WTC11 (cell line): ENCODE data around the gene ENC1. TPM values are rescaled to one million over a fixed set of nuclear protein-coding genes. Genes with fewer than 3 reads are reported as not detected.

ENCODE experiments used
- ATAC-seq: fragments of 200-7000 bp; cut with Tn5 transposase; 2 replicates; pipeline ENCODE4 v1.10.0; 2021; ENCODE audit warnings: mild to moderate bottlenecking, moderate library complexity
- CTCF ChIA-PET: fragments of 300-600 bp; sonication (Branson Sonifier 250); formaldehyde crosslinking; loops from one replicate; lab custom pipeline; 2021; ENCODE audit warnings: antibody characterized with exemption; lab: Charles Lee
- POLR2A ChIA-PET: fragments of 350-600 bp; sonication (Branson Sonifier 250); formaldehyde crosslinking; loops from one replicate; lab custom pipeline; 2021; ENCODE audit warnings: antibody characterized with exemption; lab: Charles Lee
- DNase-seq: peaks from one replicate; pipeline ENCODE4 v3.0.0; 2021; ENCODE audit warnings: low spot score
- H3K27ac Mint-ChIP-seq: 2 replicates; pipeline ENCODE4 v1.8.0; 2021; ENCODE audit warnings: mixed read lengths
- H3K27me3 Mint-ChIP-seq: 2 replicates; pipeline ENCODE4 v1.8.0; 2021; ENCODE audit warnings: low read depth, mild to moderate bottlenecking, moderate library complexity, mixed read lengths
- H3K36me3 Mint-ChIP-seq: 2 replicates; pipeline ENCODE4 v1.8.0; 2021; ENCODE audit warnings: mixed read lengths
- H3K4me1 Mint-ChIP-seq: 2 replicates; pipeline ENCODE4 v1.8.0; 2022; ENCODE audit warnings: mixed read lengths
- H3K4me3 Mint-ChIP-seq: 2 replicates; pipeline ENCODE4 v1.8.0; 2021; ENCODE audit warnings: mild to moderate bottlenecking, moderate library complexity, mixed read lengths
- H3K9me3 Mint-ChIP-seq: 2 replicates; pipeline ENCODE4 v1.8.0; 2021; ENCODE audit warnings: mixed read lengths
- EMX1 ChIP-seq: fragments of 250-450 bp; sonication (Bioruptor Pico); IDR thresholded peaks from 2 replicates; pipeline ENCODE4 v1.8.0; 2021; ENCODE audit warnings: mild to moderate bottlenecking
- FOXP1 ChIP-seq: sonication (generic); formaldehyde crosslinking; IDR thresholded peaks from 2 replicates; pipeline ENCODE4 v1.8.0; 2022; ENCODE audit warnings: missing genetic modification reagents, mild to moderate bottlenecking, moderate library complexity, borderline replicate concordance
- HMGA2 ChIP-seq: fragments of 250-450 bp; sonication (Bioruptor Pico); IDR thresholded peaks from 2 replicates; pipeline ENCODE4 v1.4.0; 2021; ENCODE audit warnings: mild to moderate bottlenecking, moderate library complexity
- JAZF1 ChIP-seq: fragments of 250-450 bp; sonication (Bioruptor Pico); IDR thresholded peaks from 2 replicates; pipeline ENCODE4 v1.9.0; 2021; ENCODE audit warnings: moderate library complexity, mild to moderate bottlenecking, inconsistent platforms
- NFATC4 ChIP-seq: fragments of 250-450 bp; sonication (Bioruptor Pico); IDR thresholded peaks from 2 replicates; pipeline ENCODE4 v1.9.0; 2021; ENCODE audit warnings: mild to moderate bottlenecking
- NFYB ChIP-seq: sonication (generic); formaldehyde crosslinking; conservative IDR thresholded peaks from 2 replicates; pipeline ENCODE4 v1.8.0; 2022; ENCODE audit warnings: low read depth, missing genetic modification reagents
- NR2C2 ChIP-seq: sonication (generic); formaldehyde crosslinking; IDR thresholded peaks from 2 replicates; pipeline ENCODE4 v1.8.0; 2022; ENCODE audit warnings: mild to moderate bottlenecking, missing genetic modification reagents
- RORB ChIP-seq: fragments of 250-450 bp; sonication (Bioruptor Pico); IDR thresholded peaks from 2 replicates; pipeline ENCODE4 v1.9.0; 2021; ENCODE audit warnings: mild to moderate bottlenecking
- SMAD3 ChIP-seq: sonication (generic); formaldehyde crosslinking; IDR thresholded peaks from 2 replicates; pipeline ENCODE4 v1.8.0; 2022; ENCODE audit warnings: missing genetic modification reagents, mild to moderate bottlenecking, borderline replicate concordance
- SP1 ChIP-seq: sonication (generic); formaldehyde crosslinking; conservative IDR thresholded peaks from 2 replicates; pipeline ENCODE4 v1.8.1; 2022; ENCODE audit warnings: missing genetic modification reagents
- TEAD1 ChIP-seq: sonication (generic); formaldehyde crosslinking; IDR thresholded peaks from 2 replicates; pipeline ENCODE4 v1.8.0; 2022; ENCODE audit warnings: mild to moderate bottlenecking, missing genetic modification reagents
- ZMAT4 ChIP-seq: fragments of 250-450 bp; sonication (Bioruptor Pico); IDR thresholded peaks from 2 replicates; pipeline ENCODE4 v1.9.0; 2021; ENCODE audit warnings: mild to moderate bottlenecking
- ZNF317 ChIP-seq: sonication (generic); formaldehyde crosslinking; IDR thresholded peaks from 2 replicates; pipeline ENCODE4 v1.8.1; 2023; ENCODE audit warnings: low read depth, mild to moderate bottlenecking, moderate library complexity, missing genetic modification reagents, borderline replicate concordance
- ZNF396 ChIP-seq: fragments of 250-450 bp; sonication (Bioruptor Pico); IDR thresholded peaks from 2 replicates; pipeline ENCODE4 v1.8.0; 2021; ENCODE audit warnings: mild to moderate bottlenecking, moderate library complexity, borderline replicate concordance
- ZNF416 ChIP-seq: fragments of 250-450 bp; sonication (Bioruptor Pico); IDR thresholded peaks from 2 replicates; pipeline ENCODE4 v1.9.0; 2021; ENCODE audit warnings: mild to moderate bottlenecking, inconsistent platforms
- ZNF423 ChIP-seq: fragments of 250-450 bp; sonication (Bioruptor Pico); IDR thresholded peaks from 2 replicates; pipeline ENCODE4 v2.1.2; 2022; ENCODE audit warnings: mild to moderate bottlenecking, moderate library complexity
- ZNF425 ChIP-seq: fragments of 250-450 bp; sonication (Bioruptor Pico); conservative IDR thresholded peaks from 2 replicates; pipeline ENCODE4 v1.9.0; 2021; ENCODE audit warnings: mild to moderate bottlenecking
- total RNA-seq: library from RNA; stranded (reverse); gene quantifications from 3 replicates; pipeline ENCODE4 v1.2.3, GENCODE V29; 2021
- TF ChIP-seq, protein P1 (sequence below): sonication (generic); formaldehyde crosslinking; IDR thresholded peaks from 2 replicates; pipeline ENCODE4 v1.8.1; 2022; ENCODE audit warnings: low read depth, mild to moderate bottlenecking, moderate library complexity, missing genetic modification reagents, borderline replicate concordance
- TF ChIP-seq, protein P2 (sequence below): fragments of 200-600 bp; IDR thresholded peaks from 2 replicates; pipeline ENCODE4 v1.8.0; 2022; ENCODE audit warnings: antibody characterized with exemption
- TF ChIP-seq, protein P3 (sequence below): sonication (generic); formaldehyde crosslinking; IDR thresholded peaks from 2 replicates; pipeline ENCODE4 v1.8.0; 2022; ENCODE audit warnings: mild to moderate bottlenecking, missing genetic modification reagents
- TF ChIP-seq, protein P4 (sequence below): sonication (generic); formaldehyde crosslinking; IDR thresholded peaks from 2 replicates; pipeline ENCODE4 v1.8.0; 2022; ENCODE audit warnings: mild to moderate bottlenecking, missing genetic modification reagents

Gene ENC1
- total RNA-seq, 1 experiment from 2014 or later = 18.3 TPM

GRCh38 chr5:74657165-74657564 lies 16.6 kb upstream of the ENC1 start (continued):
- no peak for TF ChIP-seq EMX1 (CRISPR knock-in tag)

GRCh38 chr5:74655716-74656115 lies 15.2 kb upstream of the ENC1 start:
- TF ChIP-seq SMAD3 (CRISPR knock-in tag) = no peak
- TF ChIP-seq ZNF396 = no peak
- TF ChIP-seq ZNF416 (CRISPR knock-in tag) = no peak
- TF ChIP-seq HMGA2 (CRISPR knock-in tag) = no peak
- no peak for TF ChIP-seq ZMAT4 (CRISPR knock-in tag)
- TF ChIP-seq, protein P1, sequence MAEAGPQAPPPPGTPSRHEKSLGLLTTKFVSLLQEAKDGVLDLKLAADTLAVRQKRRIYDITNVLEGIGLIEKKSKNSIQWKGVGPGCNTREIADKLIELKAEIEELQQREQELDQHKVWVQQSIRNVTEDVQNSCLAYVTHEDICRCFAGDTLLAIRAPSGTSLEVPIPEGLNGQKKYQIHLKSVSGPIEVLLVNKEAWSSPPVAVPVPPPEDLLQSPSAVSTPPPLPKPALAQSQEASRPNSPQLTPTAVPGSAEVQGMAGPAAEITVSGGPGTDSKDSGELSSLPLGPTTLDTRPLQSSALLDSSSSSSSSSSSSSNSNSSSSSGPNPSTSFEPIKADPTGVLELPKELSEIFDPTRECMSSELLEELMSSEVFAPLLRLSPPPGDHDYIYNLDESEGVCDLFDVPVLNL (CRISPR knock-in tag) = no peak
- no peak for TF ChIP-seq TEAD1 (CRISPR knock-in tag)
- TF ChIP-seq ZNF425 (CRISPR knock-in tag) = no peak
- no peak for TF ChIP-seq NFATC4 (CRISPR knock-in tag)
- TF ChIP-seq, protein P2, sequence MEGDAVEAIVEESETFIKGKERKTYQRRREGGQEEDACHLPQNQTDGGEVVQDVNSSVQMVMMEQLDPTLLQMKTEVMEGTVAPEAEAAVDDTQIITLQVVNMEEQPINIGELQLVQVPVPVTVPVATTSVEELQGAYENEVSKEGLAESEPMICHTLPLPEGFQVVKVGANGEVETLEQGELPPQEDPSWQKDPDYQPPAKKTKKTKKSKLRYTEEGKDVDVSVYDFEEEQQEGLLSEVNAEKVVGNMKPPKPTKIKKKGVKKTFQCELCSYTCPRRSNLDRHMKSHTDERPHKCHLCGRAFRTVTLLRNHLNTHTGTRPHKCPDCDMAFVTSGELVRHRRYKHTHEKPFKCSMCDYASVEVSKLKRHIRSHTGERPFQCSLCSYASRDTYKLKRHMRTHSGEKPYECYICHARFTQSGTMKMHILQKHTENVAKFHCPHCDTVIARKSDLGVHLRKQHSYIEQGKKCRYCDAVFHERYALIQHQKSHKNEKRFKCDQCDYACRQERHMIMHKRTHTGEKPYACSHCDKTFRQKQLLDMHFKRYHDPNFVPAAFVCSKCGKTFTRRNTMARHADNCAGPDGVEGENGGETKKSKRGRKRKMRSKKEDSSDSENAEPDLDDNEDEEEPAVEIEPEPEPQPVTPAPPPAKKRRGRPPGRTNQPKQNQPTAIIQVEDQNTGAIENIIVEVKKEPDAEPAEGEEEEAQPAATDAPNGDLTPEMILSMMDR = no peak
- TF ChIP-seq, protein P3, sequence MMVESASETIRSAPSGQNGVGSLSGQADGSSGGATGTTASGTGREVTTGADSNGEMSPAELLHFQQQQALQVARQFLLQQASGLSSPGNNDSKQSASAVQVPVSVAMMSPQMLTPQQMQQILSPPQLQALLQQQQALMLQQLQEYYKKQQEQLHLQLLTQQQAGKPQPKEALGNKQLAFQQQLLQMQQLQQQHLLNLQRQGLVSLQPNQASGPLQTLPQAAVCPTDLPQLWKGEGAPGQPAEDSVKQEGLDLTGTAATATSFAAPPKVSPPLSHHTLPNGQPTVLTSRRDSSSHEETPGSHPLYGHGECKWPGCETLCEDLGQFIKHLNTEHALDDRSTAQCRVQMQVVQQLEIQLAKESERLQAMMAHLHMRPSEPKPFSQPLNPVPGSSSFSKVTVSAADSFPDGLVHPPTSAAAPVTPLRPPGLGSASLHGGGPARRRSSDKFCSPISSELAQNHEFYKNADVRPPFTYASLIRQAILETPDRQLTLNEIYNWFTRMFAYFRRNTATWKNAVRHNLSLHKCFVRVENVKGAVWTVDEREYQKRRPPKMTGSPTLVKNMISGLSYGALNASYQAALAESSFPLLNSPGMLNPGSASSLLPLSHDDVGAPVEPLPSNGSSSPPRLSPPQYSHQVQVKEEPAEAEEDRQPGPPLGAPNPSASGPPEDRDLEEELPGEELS (CRISPR knock-in tag) = no peak
- no peak for TF ChIP-seq ZNF317 (CRISPR knock-in tag)
- no peak for TF ChIP-seq NR2C2 (CRISPR knock-in tag)
- TF ChIP-seq ZNF423 (CRISPR knock-in tag) = no peak
- TF ChIP-seq FOXP1 (CRISPR knock-in tag) = no peak
- TF ChIP-seq, protein P4, sequence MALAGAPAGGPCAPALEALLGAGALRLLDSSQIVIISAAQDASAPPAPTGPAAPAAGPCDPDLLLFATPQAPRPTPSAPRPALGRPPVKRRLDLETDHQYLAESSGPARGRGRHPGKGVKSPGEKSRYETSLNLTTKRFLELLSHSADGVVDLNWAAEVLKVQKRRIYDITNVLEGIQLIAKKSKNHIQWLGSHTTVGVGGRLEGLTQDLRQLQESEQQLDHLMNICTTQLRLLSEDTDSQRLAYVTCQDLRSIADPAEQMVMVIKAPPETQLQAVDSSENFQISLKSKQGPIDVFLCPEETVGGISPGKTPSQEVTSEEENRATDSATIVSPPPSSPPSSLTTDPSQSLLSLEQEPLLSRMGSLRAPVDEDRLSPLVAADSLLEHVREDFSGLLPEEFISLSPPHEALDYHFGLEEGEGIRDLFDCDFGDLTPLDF (CRISPR knock-in tag) = no peak
- no peak for TF ChIP-seq JAZF1 (CRISPR knock-in tag)
- no peak for TF ChIP-seq NFYB (CRISPR knock-in tag)
- TF ChIP-seq RORB (CRISPR knock-in tag) = no peak
- TF ChIP-seq SP1 (CRISPR knock-in tag) = no peak
- Mint-ChIP-seq H3K9me3 (peaks cover 16% of the 10 kb centered on the region), H3K27ac (no peak overlapping the region), H3K4me1 (0 out of 2 replicates have a peak, but pooled peaks cover 4% of the 10 kb centered on the region), H3K4me3 (no peak overlapping the region), H3K27me3 (no peaks in the 10 kb centered on the region), H3K36me3 (peaks cover 2% of the 10 kb centered on the region; the same call in 1 of the 2 replicates)
- no peak for ATAC-seq
- DNase-seq = no peak
- CTCF ChIA-PET = interaction anchor here (1.8 kb wide), 1 partner anchor 15 kb away, joined by 5 read pairs; the partner anchor contains the start of gene ENC1
- POLR2A ChIA-PET = interaction anchor here (2.1 kb wide), 1 partner anchor 15 kb away, joined by 8 read pairs; the partner anchor contains the start of gene ENC1
